H9 (cell line): ENCODE results near the gene CCR5. TPM values are rescaled to one million over a fixed set of nuclear protein-coding genes. Genes with fewer than 3 reads are reported as not detected.

ENCODE experiments used
- DNase-seq: peaks from one replicate; pipeline ENCODE4 v3.0.0-alpha.2; 2017
- H2AFZ ChIP-seq: one replicate; pipeline ENCODE4 v1.6.1; 2013; ENCODE audit warnings: mild to moderate bottlenecking, low read length, control low read depth, moderate library complexity
- H2AK5ac ChIP-seq: 2 replicates; pipeline ENCODE4 v1.6.1; 2013; ENCODE audit warnings: low read length, control low read depth, mixed read lengths; ENCODE audit not compliant: insufficient read length
- H2BK120ac ChIP-seq: one replicate; pipeline ENCODE4 v1.6.1; 2013; ENCODE audit warnings: low read depth, mild to moderate bottlenecking, low read length, control low read depth, inconsistent platforms; ENCODE audit not compliant: poor library complexity, severe bottlenecking
- H2BK12ac ChIP-seq: 2 replicates; pipeline ENCODE4 v1.6.1; 2013; ENCODE audit warnings: low read length, control low read depth, mixed read lengths, low read depth; ENCODE audit not compliant: insufficient read length
- H2BK15ac ChIP-seq: 2 replicates; pipeline ENCODE4 v1.6.1; 2013; ENCODE audit warnings: low read depth, low read length, control low read depth
- H2BK20ac ChIP-seq: one replicate; pipeline ENCODE4 v1.6.1; 2013; ENCODE audit warnings: low read depth, mild to moderate bottlenecking, low read length, control low read depth, inconsistent platforms; ENCODE audit not compliant: poor library complexity, severe bottlenecking
- H2BK5ac ChIP-seq: 2 replicates; pipeline ENCODE4 v1.6.1; 2013; ENCODE audit warnings: low read length, control low read depth, mixed read lengths; ENCODE audit not compliant: insufficient read length
- H3K14ac ChIP-seq: 2 replicates; pipeline ENCODE4 v1.6.1; 2013; ENCODE audit warnings: low read length, control low read depth; ENCODE audit not compliant: insufficient read depth
- H3K18ac ChIP-seq: 2 replicates; pipeline ENCODE4 v1.6.1; 2013; ENCODE audit warnings: low read depth, mild to moderate bottlenecking, mixed read lengths, low read length, control low read depth; ENCODE audit not compliant: insufficient read length
- H3K23ac ChIP-seq: 2 replicates; pipeline ENCODE4 v1.6.1; 2013; ENCODE audit warnings: low read length, control low read depth, mixed read lengths, low read depth; ENCODE audit not compliant: insufficient read length
- H3K23me2 ChIP-seq: 2 replicates; pipeline ENCODE4 v1.6.1; 2013; ENCODE audit warnings: low read depth, mild to moderate bottlenecking, mixed read lengths, low read length, control low read depth; ENCODE audit not compliant: insufficient read length, poor library complexity, severe bottlenecking
- H3K27ac ChIP-seq: 2 replicates; pipeline ENCODE4 v1.5.1; 2013; ENCODE audit warnings: low read length, control low read depth, mixed read lengths, low read depth; ENCODE audit not compliant: insufficient read length
- H3K27me3 ChIP-seq: 2 replicates; pipeline ENCODE4 v1.6.1; 2013; ENCODE audit warnings: low read length, control low read depth, inconsistent platforms; ENCODE audit not compliant: insufficient read depth
- H3K4ac ChIP-seq: 2 replicates; pipeline ENCODE4 v1.6.1; 2013; ENCODE audit warnings: low read depth, mild to moderate bottlenecking, control low read depth, inconsistent platforms, low read length, moderate library complexity
- H3K4me1 ChIP-seq: 2 replicates; pipeline ENCODE4 v1.6.1; 2013; ENCODE audit warnings: low read length, control low read depth, inconsistent platforms; ENCODE audit not compliant: insufficient read depth
- H3K4me2 ChIP-seq: 2 replicates; pipeline ENCODE4 v1.6.1; 2013; ENCODE audit warnings: low read length, control low read depth, mixed read lengths; ENCODE audit not compliant: insufficient read length, insufficient read depth
- H3K56ac ChIP-seq: 2 replicates; pipeline ENCODE4 v1.6.1; 2013; ENCODE audit warnings: low read depth, mild to moderate bottlenecking, mixed read lengths, low read length, control low read depth; ENCODE audit not compliant: insufficient read length
- H3K79me1 ChIP-seq: 2 replicates; pipeline ENCODE4 v1.6.1; 2013; ENCODE audit warnings: low read depth, mild to moderate bottlenecking, moderate library complexity, low read length, control low read depth, inconsistent platforms; ENCODE audit not compliant: insufficient read depth, poor library complexity, severe bottlenecking
- H3K79me2 ChIP-seq: 2 replicates; pipeline ENCODE4 v1.6.1; 2013; ENCODE audit warnings: low read length, control low read depth, inconsistent platforms; ENCODE audit not compliant: insufficient read depth
- H3K9ac ChIP-seq: 2 replicates; pipeline ENCODE4 v1.6.1; 2013; ENCODE audit warnings: low read length, control low read depth, mixed read lengths; ENCODE audit not compliant: insufficient read length; ENCODE audit errors: extremely low read depth
- H3K9me3 ChIP-seq: one replicate; pipeline ENCODE4 v1.6.1; 2013; ENCODE audit warnings: low read depth, low read length, inconsistent platforms; ENCODE audit not compliant: control insufficient read depth
- H3T11ph ChIP-seq: one replicate; pipeline ENCODE4 v1.6.1; 2013; ENCODE audit warnings: mild to moderate bottlenecking, low read length, control low read depth, inconsistent platforms
- H4K20me1 ChIP-seq: one replicate; pipeline ENCODE4 v1.6.1; 2013; ENCODE audit not compliant: control insufficient read depth, insufficient read length, insufficient read depth
- H4K5ac ChIP-seq: 2 replicates; pipeline ENCODE4 v1.6.1; 2013; ENCODE audit warnings: low read depth, mild to moderate bottlenecking, mixed read lengths, low read length, control low read depth; ENCODE audit not compliant: insufficient read length
- H4K8ac ChIP-seq: replicated peaks from 2 replicates; pipeline ENCODE4 v1.6.1; 2013; ENCODE audit warnings: low read length, control low read depth, mixed read lengths, low read depth; ENCODE audit not compliant: insufficient read length
- H4K91ac ChIP-seq: 2 replicates; pipeline ENCODE4 v1.6.1; 2013; ENCODE audit warnings: low read depth, mild to moderate bottlenecking, moderate library complexity, mixed read lengths, low read length, control low read depth; ENCODE audit not compliant: insufficient read length
- H3K27ac Mint-ChIP-seq, 3 experiments: 2 replicates in 2 of 3; 3 replicates in 1 of 3; pipeline ENCODE4 v1.8.0; 2020 to 2021; ENCODE audit warnings: mixed read lengths in 3 of 3, mild to moderate bottlenecking in 1 of 3, moderate library complexity in 1 of 3
- H3K27me3 Mint-ChIP-seq: 2 replicates; pipeline ENCODE4 v1.8.0; 2021; ENCODE audit warnings: low read depth, mild to moderate bottlenecking, moderate library complexity, mixed read lengths
- H3K36me3 Mint-ChIP-seq, 3 experiments: 2 replicates in 2 of 3; 3 replicates in 1 of 3; pipeline ENCODE4 v1.8.0; 2020 to 2021; ENCODE audit warnings: low read depth in 3 of 3, mixed read lengths in 3 of 3; ENCODE audit not compliant: insufficient read depth in 1 of 3
- H3K4me1 Mint-ChIP-seq, 2 experiments: 2 replicates each; pipeline ENCODE4 v1.8.0; 2020; ENCODE audit warnings: mixed read lengths in 2 of 2
- H3K4me3 Mint-ChIP-seq, 2 experiments: 2 replicates in 1 of 2; 3 replicates in 1 of 2; pipeline ENCODE4 v1.8.0; 2020 to 2021; ENCODE audit warnings: mild to moderate bottlenecking in 2 of 2, mixed read lengths in 2 of 2, moderate library complexity in 1 of 2
- H3K9me3 Mint-ChIP-seq, 2 experiments: 2 replicates in 1 of 2; 3 replicates in 1 of 2; pipeline ENCODE4 v1.8.0; 2020; ENCODE audit warnings: mild to moderate bottlenecking in 2 of 2, mixed read lengths in 2 of 2, moderate library complexity in 1 of 2
- CTCF ChIP-seq: fragments of 200-600 bp; sonication (generic); conservative IDR thresholded peaks from 3 replicates; pipeline ENCODE4 v1.8.0; 2021; ENCODE audit warnings: antibody characterized with exemption, mild to moderate bottlenecking
- WGBS: extraction: QIAGEN DNeasy Blood & Tissue Kit; methylation state at CpG from one replicate; pipeline ENCODE4 v1.1.7; 2013; ENCODE audit warnings: missing lambda C conversion rate, low lambda C conversion rate, mixed read lengths; ENCODE audit not compliant: insufficient read length; ENCODE audit errors: extremely low coverage; 5-methylcytosine and 5-hydroxymethylcytosine counted together
- total RNA-seq: library from RNA; stranded (reverse); gene quantifications from 2 replicates; pipeline ENCODE4 v1.2.1, GENCODE V29; 2021

The CCR5 gene
- total RNA-seq, 1 experiment from 2014 or later, result not detected

- no peak overlapping the region for H3T11ph ChIP-seq
- H3K79me2 ChIP-seq, result no peaks in the 10 kb centered on the region
- no peak overlapping the region for H2BK120ac ChIP-seq
- peaks cover 2% of the 10 kb centered on the region for H3K23me2 ChIP-seq
- peaks cover 17% of the 10 kb centered on the region for H3K27me3 Mint-ChIP-seq
- H3K4me1 Mint-ChIP-seq, result peaks cover 20 to 22% of the 10 kb centered on the region in 2 experiments
- no peak for DNase-seq
- H3K36me3 Mint-ChIP-seq, result no peaks in the 10 kb centered on the region
- H2BK12ac ChIP-seq, result no peak overlapping the region
- H4K8ac ChIP-seq, result no peak overlapping the region
- H2AK5ac ChIP-seq, result no peak overlapping the region
- no peak overlapping the region for H4K5ac ChIP-seq
- H2BK5ac ChIP-seq, result no peak overlapping the region
- peaks cover 11% of the 10 kb centered on the region for H3K4me1 ChIP-seq
- no peak overlapping the region for H2BK20ac ChIP-seq
- no peak overlapping the region for H3K56ac ChIP-seq
- H4K20me1 ChIP-seq, result no peaks in the 10 kb centered on the region
- TF ChIP-seq CTCF, result no peak
- H3K27ac ChIP-seq, result no peak overlapping the region
- H3K14ac ChIP-seq, result no peak overlapping the region
- no peak overlapping the region for H3K4ac ChIP-seq
- H3K27ac Mint-ChIP-seq, result no peak overlapping the region
- H3K23ac ChIP-seq, result no peak overlapping the region
- no peak overlapping the region for H3K4me3 Mint-ChIP-seq
- no peak overlapping the region for H2BK15ac ChIP-seq
- no peak overlapping the region for H3K9ac ChIP-seq
- no peaks in the 10 kb centered on the region for H3K27me3 ChIP-seq
- H3K9me3 ChIP-seq, result no peaks in the 10 kb centered on the region
- no peak overlapping the region for H3K4me2 ChIP-seq
- H3K9me3 Mint-ChIP-seq, result no peaks in the 10 kb centered on the region
- no peak overlapping the region for H3K18ac ChIP-seq
- H3K79me1 ChIP-seq, result no peaks in the 10 kb centered on the region
- no CpG with 5 or more reads among the region's 2 CpGs for WGBS
- H4K91ac ChIP-seq, result no peak overlapping the region
- no peak overlapping the region for H2AFZ ChIP-seq
Measured at GRCh38 chr3:46375814-46376213, 5.1 kb downstream of the CCR5 start.
